ENCODE results near the gene SPRYD3.

SPRYD3 gene

GRCh38 chr12:53065975-53066931 is 12.9 kb downstream of the SPRYD3 start:
- in situ Hi-C loops (cut with MboI; ENCODE audit: low sequenced_read_pairs, unreplicated experiment), result no loop called here
- peak; percentile 72 for TF ChIP-seq CTCF (IDR thresholded peaks at IDR 0.05; ENCODE audit: borderline replicate concordance, control extremely low read depth, extremely low read depth, insufficient read depth, missing control alignments)
- peak; percentile 89 for DNase-seq (ENCODE audit: low spot score)

DNA sequence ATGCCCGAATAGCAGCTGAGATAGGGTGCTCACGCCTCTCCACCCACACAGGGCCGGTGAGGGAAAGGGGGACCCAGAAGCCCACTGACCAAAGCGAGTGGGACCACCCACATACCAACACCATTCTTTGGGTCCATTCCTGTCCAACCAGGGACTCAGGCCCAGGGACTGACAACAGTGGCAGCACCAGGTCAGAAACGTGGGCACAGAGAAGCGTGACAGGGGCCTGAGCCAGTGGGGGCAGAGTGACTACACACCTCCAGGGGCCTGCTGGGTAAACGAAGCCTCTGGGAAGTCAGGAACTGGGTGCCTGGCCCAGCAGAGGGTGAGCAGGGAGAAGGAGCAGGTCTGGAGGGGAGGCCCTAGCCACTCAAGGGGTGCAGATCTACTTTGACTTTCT is 13.7 kb downstream of the SPRYD3 start:
- no peak for TF ChIP-seq CTCF (IDR thresholded peaks at IDR 0.05; ENCODE audit: borderline replicate concordance, control extremely low read depth, extremely low read depth, insufficient read depth, missing control alignments)
- DNase-seq (ENCODE audit: low spot score), result no peak
- in situ Hi-C loops (cut with MboI; ENCODE audit: low sequenced_read_pairs, unreplicated experiment), result no loop called here

- no peak for DNase-seq (ENCODE audit: low spot score)
- TF ChIP-seq CTCF (IDR thresholded peaks at IDR 0.05; ENCODE audit: borderline replicate concordance, control extremely low read depth, extremely low read depth, insufficient read depth, missing control alignments), result no peak
- in situ Hi-C loops (cut with MboI; ENCODE audit: low sequenced_read_pairs, unreplicated experiment), result no loop called here
Observed at GRCh38 chr12:53064613-53065436, 14.4 kb downstream of the SPRYD3 start.

GRCh38 chr12:53063708-53064612 is 15.2 kb downstream of the SPRYD3 start:
- no peak for DNase-seq (ENCODE audit: low spot score)
- TF ChIP-seq CTCF (IDR thresholded peaks at IDR 0.05; ENCODE audit: borderline replicate concordance, control extremely low read depth, extremely low read depth, insufficient read depth, missing control alignments), result no peak
- in situ Hi-C loops (cut with MboI; ENCODE audit: low sequenced_read_pairs, unreplicated experiment), result no loop called here

DNA sequence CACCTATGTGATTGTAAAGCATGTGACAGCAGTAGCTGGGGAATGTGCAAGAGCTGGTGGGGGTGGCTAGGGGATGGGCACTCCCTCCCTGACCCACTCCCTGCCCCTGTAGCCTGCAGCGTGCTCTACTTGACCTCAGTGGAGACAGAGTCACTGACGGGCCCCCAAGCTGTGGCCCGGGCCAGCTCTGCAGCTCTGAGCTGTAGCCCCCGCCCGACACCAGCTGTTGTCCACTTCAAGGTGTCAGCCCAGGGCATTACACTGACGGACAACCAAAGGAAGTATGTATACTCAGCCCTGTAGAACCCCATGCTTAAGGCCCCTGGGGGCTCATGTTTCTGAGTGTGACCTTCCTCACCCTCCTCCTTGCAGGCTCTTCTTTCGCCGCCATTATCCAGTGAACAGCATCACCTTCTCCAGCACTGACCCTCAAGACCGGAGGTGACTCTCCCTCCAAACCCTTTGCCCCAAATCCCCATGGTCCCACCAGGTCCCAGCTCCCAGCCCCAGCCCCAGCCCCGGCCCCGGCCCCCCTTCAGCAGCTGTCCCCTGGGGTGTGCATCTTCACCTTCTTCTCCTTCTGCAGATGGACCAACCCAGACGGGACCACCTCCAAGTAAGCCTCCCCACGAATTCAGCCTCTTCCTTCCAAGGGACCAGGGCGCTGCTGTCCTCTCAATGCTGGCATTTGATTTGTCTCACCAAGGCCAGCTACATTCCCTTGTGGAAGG is 16.0 kb downstream of the SPRYD3 start:
- no peak for TF ChIP-seq CTCF (IDR thresholded peaks at IDR 0.05; ENCODE audit: borderline replicate concordance, control extremely low read depth, extremely low read depth, insufficient read depth, missing control alignments)
- no peak for DNase-seq (ENCODE audit: low spot score)
- in situ Hi-C loops (cut with MboI; ENCODE audit: low sequenced_read_pairs, unreplicated experiment), result no loop called here
